ENCODE results near the gene SRPK1.
"Not testable (repeated sequence)": the region's sequence is repeated elsewhere in the genome, so short reads cannot be mapped to it uniquely, and the experiment has no call there.

Gene SRPK1

GRCh38 chr6:35920793-35921732, at the start of gene SRPK1:
Gene SRPK1 (minus strand): TSS chr6:35921098. CDS start chr6:35921056, 42 bp downstream.
- peak; percentile 80 for DNase-seq (ENCODE audit: low read depth)

DNA sequence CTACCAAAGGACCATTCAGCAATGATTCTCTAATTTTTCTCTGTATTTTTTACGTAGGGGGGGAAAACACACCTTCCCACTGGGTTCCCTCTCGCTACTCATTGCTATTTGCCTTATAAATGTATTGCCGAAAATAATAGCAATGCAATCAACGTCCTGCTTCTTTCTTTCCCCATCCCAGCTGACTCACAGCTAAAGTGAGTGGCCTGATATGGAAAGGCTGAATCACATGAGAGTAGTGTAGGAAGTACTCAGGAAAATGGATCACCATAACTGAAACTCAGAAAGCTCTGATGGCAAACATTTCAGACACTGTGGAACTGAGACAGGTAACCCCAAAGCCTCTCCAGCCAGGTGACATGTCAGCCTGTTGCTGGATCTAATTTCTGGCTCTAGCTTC, 49.3 kb upstream of the SRPK1 start:
- DNase-seq (ENCODE audit: low read depth), result peak; percentile 84

GRCh38 chr6:35969646-35970045, 48.7 kb upstream of the SRPK1 start:
- DNase-seq (ENCODE audit: low read depth), result peak; percentile 24

DNA sequence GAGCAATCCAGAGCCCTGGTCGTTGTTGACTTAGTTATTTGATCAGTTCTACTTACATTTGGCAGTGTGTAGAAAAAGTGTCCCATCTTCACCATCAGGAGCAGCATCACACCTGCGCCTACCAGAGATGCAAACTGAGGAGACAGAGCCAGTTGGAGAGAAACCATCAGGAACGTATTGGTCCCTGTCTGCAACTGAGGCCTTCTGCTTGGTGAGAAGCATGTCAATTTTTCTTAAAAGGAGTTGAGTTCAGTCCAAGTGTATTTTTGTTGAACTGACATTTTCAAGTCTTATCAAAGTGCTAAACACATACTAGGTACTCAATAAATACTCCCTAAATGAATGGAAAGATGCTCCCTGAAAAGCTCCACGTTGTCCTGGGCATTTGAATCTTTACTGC, 47.9 kb upstream of the SRPK1 start:
- no peak for DNase-seq (ENCODE audit: low read depth)

DNA sequence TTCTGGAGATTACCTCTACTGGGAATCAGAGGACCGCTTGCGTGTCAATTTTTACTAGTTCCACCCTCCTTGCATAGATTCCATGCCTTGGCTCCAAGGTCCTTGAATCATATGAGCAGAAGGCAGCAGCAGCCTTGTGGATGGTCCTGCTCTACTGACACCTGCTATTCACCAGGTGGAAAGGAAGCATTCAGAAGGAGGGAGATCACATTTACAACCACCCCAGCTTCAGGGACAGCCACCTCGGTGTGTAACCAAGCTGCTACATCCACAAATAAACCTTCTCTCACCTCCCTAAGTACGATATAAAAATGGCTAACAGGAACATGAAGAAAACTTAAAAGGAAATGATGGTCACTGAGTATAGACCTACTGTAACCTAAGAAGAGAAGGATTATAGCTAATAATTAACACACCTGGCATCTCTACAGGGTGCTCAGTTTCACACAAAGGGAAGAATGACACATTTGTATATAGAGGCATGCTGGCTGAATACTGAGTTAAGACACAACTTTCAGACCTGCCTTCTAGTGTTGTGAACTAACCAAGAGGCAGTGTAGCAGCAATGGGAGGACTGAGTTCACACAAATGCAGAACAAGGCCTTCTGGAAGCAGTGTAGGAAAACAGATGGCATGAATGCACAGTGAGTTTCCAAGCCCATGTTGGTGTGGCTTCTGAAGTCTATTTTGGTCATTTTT, 46.3 kb upstream of the SRPK1 start:
- no peak for DNase-seq (ENCODE audit: low read depth)

- DNase-seq (ENCODE audit: low read depth), result no peak
Measured at GRCh38 chr6:35962779-35963560, 42.1 kb upstream of the SRPK1 start.

- peak; percentile 80 for DNase-seq (ENCODE audit: low read depth)
Measured at GRCh38 chr6:35960187-35960586, 39.3 kb upstream of the SRPK1 start.

DNA sequence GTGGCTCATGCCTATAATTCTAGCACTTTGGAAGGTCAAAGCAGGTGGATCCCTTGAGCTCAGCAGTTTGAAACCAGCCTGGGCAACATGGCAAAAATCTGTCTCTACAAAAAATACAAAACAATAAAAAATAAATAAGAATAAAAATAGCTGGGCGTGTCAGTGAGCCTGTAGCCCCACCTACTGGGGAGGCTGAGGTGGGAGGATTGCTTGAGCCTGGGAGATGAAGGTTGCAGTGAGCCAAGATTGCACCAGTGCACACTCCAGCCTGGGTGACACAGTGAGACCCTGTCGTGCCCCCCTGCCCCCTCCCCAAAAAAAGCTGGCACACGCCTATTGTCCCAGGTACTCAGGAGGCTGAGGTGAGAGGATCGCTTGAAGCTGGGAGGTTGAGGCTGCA, 35.1 kb upstream of the SRPK1 start:
- no peak for DNase-seq (ENCODE audit: low read depth)

- no peak for DNase-seq (ENCODE audit: low read depth)
Measured at GRCh38 chr6:35955521-35955920, 34.6 kb upstream of the SRPK1 start.

- DNase-seq (ENCODE audit: low read depth), result peak; percentile 42
Measured at GRCh38 chr6:35955071-35955470, 34.2 kb upstream of the SRPK1 start.

GRCh38 chr6:35954333-35954732, 33.4 kb upstream of the SRPK1 start:
- DNase-seq (ENCODE audit: low read depth), result no peak

- DNase-seq (ENCODE audit: low read depth), result peak; percentile 49
Measured at GRCh38 chr6:35948725-35949124, 27.8 kb upstream of the SRPK1 start.

GRCh38 chr6:35945650-35946025, 24.7 kb upstream of the SRPK1 start:
- no peak for DNase-seq (ENCODE audit: low read depth)

GRCh38 chr6:35943390-35943789, 22.5 kb upstream of the SRPK1 start:
- no peak for DNase-seq (ENCODE audit: low read depth)

GRCh38 chr6:35942355-35942754, 21.5 kb upstream of the SRPK1 start:
- no peak for DNase-seq (ENCODE audit: low read depth)

DNA sequence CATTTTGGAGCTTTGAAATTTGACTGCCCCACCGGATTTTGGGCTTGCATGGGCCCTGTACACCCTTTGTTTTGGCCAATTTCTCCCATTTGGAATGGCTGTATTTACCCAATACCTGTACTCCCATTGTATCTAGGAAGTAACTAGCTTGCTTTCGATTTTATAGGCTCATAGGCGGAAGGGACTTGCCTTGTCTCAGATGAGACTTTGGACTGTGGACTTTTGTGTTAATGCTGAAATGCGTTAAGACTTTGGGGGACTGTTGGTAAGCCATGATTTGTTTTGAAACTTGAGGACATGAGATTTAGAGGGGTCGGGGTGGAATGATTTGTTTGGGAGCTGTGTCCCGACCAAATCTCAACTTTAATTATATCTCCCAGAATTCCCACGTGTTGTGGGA, 20.3 kb upstream of the SRPK1 start:
- not testable (repeated sequence) for DNase-seq (ENCODE audit: low read depth)

DNA sequence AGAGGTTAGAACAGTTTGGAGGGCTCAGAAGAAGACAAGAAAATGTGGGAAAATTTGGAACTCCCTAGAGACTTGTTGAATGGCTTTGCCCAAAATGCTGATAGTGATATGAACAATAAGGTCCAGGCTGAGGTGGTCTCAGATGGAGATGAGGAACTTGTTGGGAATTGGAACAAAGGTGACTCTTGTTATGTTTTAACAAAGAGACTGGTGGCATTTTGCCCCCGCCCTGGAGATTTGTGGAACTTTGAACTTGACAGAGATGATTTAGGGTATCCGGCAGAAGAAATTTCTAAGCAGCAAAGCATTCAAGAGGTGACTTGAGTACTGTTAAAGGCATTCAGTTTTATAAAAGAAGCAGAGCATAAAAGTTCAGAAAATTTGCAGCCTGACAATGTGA, 19.1 kb upstream of the SRPK1 start:
- DNase-seq (ENCODE audit: low read depth), result not testable (repeated sequence)

DNA sequence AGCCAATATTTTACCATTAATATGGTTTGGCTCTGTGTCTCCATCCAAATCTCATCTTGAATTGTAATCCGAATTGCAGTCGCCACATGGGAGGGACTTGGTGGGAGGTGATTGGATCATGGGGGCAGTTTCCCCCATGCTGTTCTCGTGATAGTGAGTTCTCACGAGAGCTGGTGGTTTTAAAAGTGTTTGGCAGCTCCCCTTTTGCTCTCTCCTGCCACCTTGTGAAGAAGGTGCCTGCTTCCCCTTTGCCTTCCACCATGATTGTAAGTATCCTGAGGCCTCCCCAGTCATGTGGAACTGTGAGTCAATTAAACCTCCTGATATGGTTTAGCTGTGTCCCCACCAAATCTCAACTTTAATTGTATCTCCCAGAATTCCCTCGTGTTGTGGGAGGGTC, 18.4 kb upstream of the SRPK1 start:
- not testable (repeated sequence) for DNase-seq (ENCODE audit: low read depth)

DNA sequence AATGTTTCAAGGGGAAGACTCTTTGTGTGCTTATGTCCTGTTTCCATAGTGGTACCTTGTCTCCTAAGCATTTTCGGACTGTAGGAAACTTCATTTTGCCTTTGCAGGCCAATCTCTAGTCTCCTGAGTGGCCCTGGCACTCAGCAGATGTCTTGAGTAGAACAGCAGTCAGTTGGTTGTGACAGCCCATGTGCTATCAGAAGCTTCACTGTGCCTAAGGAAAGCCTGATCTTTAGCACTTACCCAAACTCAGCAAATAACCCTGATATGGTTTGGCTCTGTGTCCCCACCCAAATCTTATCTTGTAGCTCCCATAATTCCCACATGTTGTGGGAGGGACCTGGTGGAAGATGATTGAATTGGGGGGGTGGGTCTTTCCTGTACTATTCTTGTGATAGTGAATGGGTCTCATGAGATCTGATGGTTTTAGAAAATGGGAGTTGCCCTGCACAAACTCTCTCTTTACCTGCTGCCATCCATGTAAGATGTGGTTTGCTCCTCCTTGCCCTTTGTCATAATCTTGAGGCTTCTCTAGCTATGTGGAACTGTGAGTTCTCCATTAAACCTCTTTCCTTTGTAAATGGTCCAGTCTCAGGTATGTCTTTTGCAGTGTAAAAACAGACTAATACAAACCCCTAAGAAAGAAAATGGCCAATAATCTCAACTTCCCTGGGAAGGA, 15.9 kb upstream of the SRPK1 start:
- no peak for DNase-seq (ENCODE audit: low read depth)

- DNase-seq (ENCODE audit: low read depth), result no peak
Measured at GRCh38 chr6:35935469-35935868, 14.6 kb upstream of the SRPK1 start.

- no peak for DNase-seq (ENCODE audit: low read depth)
Measured at GRCh38 chr6:35933844-35934243, 12.9 kb upstream of the SRPK1 start.

DNA sequence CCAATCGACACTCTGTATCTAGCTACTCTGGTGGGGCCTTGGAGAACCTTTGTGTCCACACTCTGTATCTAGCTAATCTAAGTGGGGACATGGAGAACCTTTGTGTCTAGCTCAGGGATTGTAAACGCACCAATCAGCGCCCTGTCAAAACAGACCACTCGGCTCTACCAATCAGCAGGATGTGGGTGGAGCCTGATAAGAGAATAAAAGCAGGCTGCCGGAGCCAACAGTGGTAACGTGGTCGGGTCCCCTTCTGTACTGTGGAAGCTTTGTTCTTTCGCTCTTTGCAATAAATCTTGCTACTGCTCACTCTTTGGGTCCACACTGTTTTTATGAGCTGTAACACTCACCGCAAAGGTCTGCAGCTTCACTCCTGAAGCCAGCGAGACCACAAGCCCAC, 11.0 kb upstream of the SRPK1 start:
- DNase-seq (ENCODE audit: low read depth), result not testable (repeated sequence)

Data from iris pigment epithelial cell (primary cell).